ENCODE results near the gene BAHCC1. TPM values are rescaled to one million over a fixed set of nuclear protein-coding genes. Genes with fewer than 3 reads are reported as not detected.

BAHCC1 gene
- total RNA-seq, 2 experiments from 2014 or later, result 0.02 TPM; not detected in 1

GRCh38 chr17:81373536-81374160 is 21.6 kb upstream of the BAHCC1 start:
- Mint-ChIP-seq H3K9me3 (no peaks in the 10 kb centered on the region), H3K27me3 (ENCODE audit: low read depth) (no peaks in the 10 kb centered on the region), H3K27ac (no peak overlapping the region), H3K36me3 (ENCODE audit: low read depth) (no peaks in the 10 kb centered on the region), H3K4me3 (no peak overlapping the region), H3K4me1 (ENCODE audit: low read depth) (no peaks in the 10 kb centered on the region)
- intact Hi-C loops (cut with micrococcal nuclease), result no loop called here
- no peak for DNase-seq
- CTCF ChIA-PET, result no interaction called here

GRCh38 chr17:81374890-81375289 is 20.4 kb upstream of the BAHCC1 start:
- CTCF ChIA-PET, result no interaction called here
- H3K27me3 Mint-ChIP-seq (ENCODE audit: low read depth), result no peaks in the 10 kb centered on the region
- H3K4me1 Mint-ChIP-seq (ENCODE audit: low read depth), result no peaks in the 10 kb centered on the region
- H3K36me3 Mint-ChIP-seq (ENCODE audit: low read depth), result no peaks in the 10 kb centered on the region
- H3K27ac Mint-ChIP-seq, result no peak overlapping the region
- intact Hi-C loops (cut with micrococcal nuclease), result no loop called here
- no peaks in the 10 kb centered on the region for H3K9me3 Mint-ChIP-seq
- DNase-seq, result no peak
- H3K4me3 Mint-ChIP-seq, result no peak overlapping the region

GRCh38 chr17:81376946-81377714 is 18.1 kb upstream of the BAHCC1 start:
- H3K4me3 Mint-ChIP-seq, result no peak overlapping the region
- H3K9me3 Mint-ChIP-seq, result no peaks in the 10 kb centered on the region
- H3K36me3 Mint-ChIP-seq (ENCODE audit: low read depth), result no peaks in the 10 kb centered on the region
- CTCF ChIA-PET, result interaction anchor here (0.6 kb wide), 1 partner anchor 108 kb away, joined by 3 read pairs; no protein-coding TSS in a partner anchor
- no peak for DNase-seq
- no peak overlapping the region for H3K27ac Mint-ChIP-seq
- no peaks in the 10 kb centered on the region for H3K4me1 Mint-ChIP-seq (ENCODE audit: low read depth)
- intact Hi-C loops (cut with micrococcal nuclease), result no loop called here
- H3K27me3 Mint-ChIP-seq (ENCODE audit: low read depth), result no peaks in the 10 kb centered on the region

GRCh38 chr17:81378941-81379511 is 16.2 kb upstream of the BAHCC1 start:
- CTCF ChIA-PET, result no interaction called here
- Mint-ChIP-seq H3K27me3 (ENCODE audit: low read depth) (no peaks in the 10 kb centered on the region), H3K4me1 (ENCODE audit: low read depth) (no peaks in the 10 kb centered on the region), H3K4me3 (no peak overlapping the region), H3K27ac (no peak overlapping the region), H3K36me3 (ENCODE audit: low read depth) (no peaks in the 10 kb centered on the region), H3K9me3 (no peaks in the 10 kb centered on the region)
- DNase-seq, result no peak
- intact Hi-C loops (cut with micrococcal nuclease), result no loop called here

GRCh38 chr17:81379523-81379942 is 15.7 kb upstream of the BAHCC1 start:
- no peaks in the 10 kb centered on the region for H3K4me1 Mint-ChIP-seq (ENCODE audit: low read depth)
- intact Hi-C loops (cut with micrococcal nuclease), result no loop called here
- H3K4me3 Mint-ChIP-seq, result no peak overlapping the region
- H3K36me3 Mint-ChIP-seq (ENCODE audit: low read depth), result no peaks in the 10 kb centered on the region
- no peak for DNase-seq
- CTCF ChIA-PET, result no interaction called here
- no peak overlapping the region for H3K27ac Mint-ChIP-seq
- no peaks in the 10 kb centered on the region for H3K27me3 Mint-ChIP-seq (ENCODE audit: low read depth)
- no peaks in the 10 kb centered on the region for H3K9me3 Mint-ChIP-seq

- Mint-ChIP-seq H3K27me3 (ENCODE audit: low read depth) (peaks cover 5% of the 10 kb centered on the region), H3K4me1 (ENCODE audit: low read depth) (no peaks in the 10 kb centered on the region), H3K27ac (no peak overlapping the region), H3K9me3 (no peaks in the 10 kb centered on the region), H3K36me3 (ENCODE audit: low read depth) (no peaks in the 10 kb centered on the region), H3K4me3 (no peak overlapping the region)
- CTCF ChIA-PET, result no interaction called here
- intact Hi-C loops (cut with micrococcal nuclease), result no loop called here
- no peak for DNase-seq
These were observed 15.1 kb upstream of the BAHCC1 start for GRCh38 chr17:81380131-81380530.

GRCh38 chr17:81380666-81381518 is 14.4 kb upstream of the BAHCC1 start:
- no peak overlapping the region for H3K4me3 Mint-ChIP-seq
- no peak for DNase-seq
- no peaks in the 10 kb centered on the region for H3K36me3 Mint-ChIP-seq (ENCODE audit: low read depth)
- CTCF ChIA-PET, result no interaction called here
- H3K4me1 Mint-ChIP-seq (ENCODE audit: low read depth), result no peaks in the 10 kb centered on the region
- H3K27me3 Mint-ChIP-seq (ENCODE audit: low read depth), result peaks cover 13% of the 10 kb centered on the region
- intact Hi-C loops (cut with micrococcal nuclease), result no loop called here
- H3K27ac Mint-ChIP-seq, result no peak overlapping the region
- H3K9me3 Mint-ChIP-seq, result no peaks in the 10 kb centered on the region

GRCh38 chr17:81381632-81382577 is 13.4 kb upstream of the BAHCC1 start:
- intact Hi-C loops (cut with micrococcal nuclease), result no loop called here
- no peak for DNase-seq
- Mint-ChIP-seq H3K4me1 (ENCODE audit: low read depth) (no peaks in the 10 kb centered on the region), H3K36me3 (ENCODE audit: low read depth) (no peaks in the 10 kb centered on the region), H3K4me3 (no peak overlapping the region), H3K27ac (no peak overlapping the region), H3K27me3 (ENCODE audit: low read depth) (peaks cover 19% of the 10 kb centered on the region), H3K9me3 (no peaks in the 10 kb centered on the region)
- CTCF ChIA-PET, result no interaction called here

GRCh38 chr17:81382851-81383250 is 12.4 kb upstream of the BAHCC1 start:
- intact Hi-C loops (cut with micrococcal nuclease), result no loop called here
- no peaks in the 10 kb centered on the region for H3K9me3 Mint-ChIP-seq
- H3K4me3 Mint-ChIP-seq, result no peak overlapping the region
- peaks cover 19% of the 10 kb centered on the region for H3K27me3 Mint-ChIP-seq (ENCODE audit: low read depth)
- CTCF ChIA-PET, result no interaction called here
- DNase-seq, result no peak
- H3K27ac Mint-ChIP-seq, result no peak overlapping the region
- no peaks in the 10 kb centered on the region for H3K36me3 Mint-ChIP-seq (ENCODE audit: low read depth)
- H3K4me1 Mint-ChIP-seq (ENCODE audit: low read depth), result no peaks in the 10 kb centered on the region

- H3K9me3 Mint-ChIP-seq, result no peaks in the 10 kb centered on the region
- no peak overlapping the region for H3K4me3 Mint-ChIP-seq
- CTCF ChIA-PET, result no interaction called here
- no peaks in the 10 kb centered on the region for H3K4me1 Mint-ChIP-seq (ENCODE audit: low read depth)
- H3K27me3 Mint-ChIP-seq (ENCODE audit: low read depth), result peaks cover 22% of the 10 kb centered on the region
- intact Hi-C loops (cut with micrococcal nuclease), result no loop called here
- H3K36me3 Mint-ChIP-seq (ENCODE audit: low read depth), result no peaks in the 10 kb centered on the region
- DNase-seq, result no peak
- no peak overlapping the region for H3K27ac Mint-ChIP-seq
These were observed 11.5 kb upstream of the BAHCC1 start for GRCh38 chr17:81383504-81384421.

- no peaks in the 10 kb centered on the region for H3K4me1 Mint-ChIP-seq (ENCODE audit: low read depth)
- intact Hi-C loops (cut with micrococcal nuclease), result no loop called here
- no peak overlapping the region for H3K4me3 Mint-ChIP-seq
- H3K27ac Mint-ChIP-seq, result no peak overlapping the region
- no peak for DNase-seq
- CTCF ChIA-PET, result interaction anchor here (0.6 kb wide), 1 partner anchor 212 kb away, joined by 3 read pairs; no protein-coding TSS in a partner anchor
- H3K36me3 Mint-ChIP-seq (ENCODE audit: low read depth), result no peaks in the 10 kb centered on the region
- no peaks in the 10 kb centered on the region for H3K9me3 Mint-ChIP-seq
- peaks cover 27% of the 10 kb centered on the region for H3K27me3 Mint-ChIP-seq (ENCODE audit: low read depth)
These were observed 10.3 kb upstream of the BAHCC1 start for GRCh38 chr17:81384929-81385319.

Data from activated naive CD4-positive, alpha-beta T cell treated with anti-CD3 and anti-CD28 coated beads for 36 hours (primary cell).